Adipocyte (in vitro differentiated cells): ENCODE results near the gene NKX6-2.

Experiments used
- DNase-seq: peaks from one replicate; pipeline ENCODE4 v3.0.0-alpha.2; 2015; ENCODE audit warnings: low read depth
- H3K27me3 ChIP-seq: replicated peaks from 2 replicates; pipeline ENCODE4 v1.7.0; 2013; ENCODE audit warnings: mild to moderate bottlenecking, low read length, moderate library complexity; ENCODE audit not compliant: control insufficient read depth, insufficient read depth
- H3K36me3 ChIP-seq: 2 replicates; pipeline ENCODE4 v1.7.0; 2013; ENCODE audit warnings: low read length, mild to moderate bottlenecking, moderate library complexity; ENCODE audit not compliant: control insufficient read depth, insufficient read depth, severe bottlenecking
- H3K4me1 ChIP-seq: 2 replicates; pipeline ENCODE4 v1.7.0; 2013; ENCODE audit warnings: mild to moderate bottlenecking, low read length, moderate library complexity; ENCODE audit not compliant: control insufficient read depth, insufficient read depth
- H3K4me3 ChIP-seq: 2 replicates; pipeline ENCODE4 v1.7.0; 2013; ENCODE audit warnings: mild to moderate bottlenecking, low read length, moderate library complexity
- H3K9ac ChIP-seq: 2 replicates; pipeline ENCODE4 v1.7.0; 2013; ENCODE audit warnings: mild to moderate bottlenecking, low read length, moderate library complexity
- H3K9me3 ChIP-seq: 2 replicates; pipeline ENCODE4 v1.7.0; 2013; ENCODE audit warnings: mild to moderate bottlenecking, low read length, moderate library complexity; ENCODE audit not compliant: control insufficient read depth

NKX6-2 gene

GRCh38 chr10:132758865-132759264 is 27.1 kb downstream of the NKX6-2 start:
- no peak for DNase-seq
- no peaks in the 10 kb centered on the region for H3K27me3 ChIP-seq
- no peaks in the 10 kb centered on the region for H3K9me3 ChIP-seq
- no peak overlapping the region for H3K4me3 ChIP-seq
- H3K4me1 ChIP-seq: no peaks in the 10 kb centered on the region
- H3K9ac ChIP-seq: no peak overlapping the region
- H3K36me3 ChIP-seq: peaks cover 28% of the 10 kb centered on the region

- H3K4me3 ChIP-seq: no peak overlapping the region
- no peak overlapping the region for H3K9ac ChIP-seq
- DNase-seq: no peak
- no peaks in the 10 kb centered on the region for H3K9me3 ChIP-seq
- no peaks in the 10 kb centered on the region for H3K4me1 ChIP-seq
- peaks cover 34% of the 10 kb centered on the region for H3K36me3 ChIP-seq
- no peaks in the 10 kb centered on the region for H3K27me3 ChIP-seq
These were observed 28.8 kb downstream of the NKX6-2 start for GRCh38 chr10:132757171-132757570.

GRCh38 chr10:132756591-132756990 is 29.4 kb downstream of the NKX6-2 start:
- Histone ChIP-seq H3K9me3 (no peaks in the 10 kb centered on the region), H3K4me3 (no peak overlapping the region), H3K4me1 (no peaks in the 10 kb centered on the region), H3K36me3 (peaks cover 34% of the 10 kb centered on the region), H3K27me3 (no peaks in the 10 kb centered on the region), H3K9ac (no peak overlapping the region)
- DNase-seq: no peak

GRCh38 chr10:132755166-132755711 is 30.7 kb downstream of the NKX6-2 start:
- H3K4me1 ChIP-seq: no peaks in the 10 kb centered on the region
- H3K36me3 ChIP-seq: peaks cover 25% of the 10 kb centered on the region
- H3K27me3 ChIP-seq: no peaks in the 10 kb centered on the region
- no peak overlapping the region for H3K4me3 ChIP-seq
- no peaks in the 10 kb centered on the region for H3K9me3 ChIP-seq
- DNase-seq: no peak
- no peak overlapping the region for H3K9ac ChIP-seq

GRCh38 chr10:132754071-132754470 is 31.9 kb downstream of the NKX6-2 start:
- no peak for DNase-seq
- Histone ChIP-seq H3K4me1 (no peaks in the 10 kb centered on the region), H3K9ac (no peak overlapping the region), H3K27me3 (no peaks in the 10 kb centered on the region), H3K36me3 (peaks cover 33% of the 10 kb centered on the region), H3K4me3 (no peak overlapping the region), H3K9me3 (no peaks in the 10 kb centered on the region)

GRCh38 chr10:132753596-132753995 is 32.4 kb downstream of the NKX6-2 start:
- Histone ChIP-seq H3K4me3 (no peak overlapping the region), H3K9ac (no peak overlapping the region), H3K9me3 (no peaks in the 10 kb centered on the region), H3K4me1 (no peaks in the 10 kb centered on the region), H3K36me3 (peaks cover 33% of the 10 kb centered on the region), H3K27me3 (no peaks in the 10 kb centered on the region)
- no peak for DNase-seq

- DNase-seq: no peak
- H3K27me3 ChIP-seq: no peaks in the 10 kb centered on the region
- no peak overlapping the region for H3K4me3 ChIP-seq
- no peaks in the 10 kb centered on the region for H3K4me1 ChIP-seq
- H3K9ac ChIP-seq: no peak overlapping the region
- H3K36me3 ChIP-seq: peaks cover 33% of the 10 kb centered on the region
- H3K9me3 ChIP-seq: no peaks in the 10 kb centered on the region
These were observed 33.0 kb downstream of the NKX6-2 start for GRCh38 chr10:132752961-132753360.

- H3K36me3 ChIP-seq: peaks cover 33% of the 10 kb centered on the region
- H3K9me3 ChIP-seq: no peaks in the 10 kb centered on the region
- H3K9ac ChIP-seq: no peak overlapping the region
These were observed 33.6 kb downstream of the NKX6-2 start for GRCh38 chr10:132752378-132752777.

GRCh38 chr10:132750936-132751335 is 35.0 kb downstream of the NKX6-2 start:
- Histone ChIP-seq H3K36me3 (peaks cover 30% of the 10 kb centered on the region), H3K4me3 (no peak overlapping the region), H3K4me1 (no peaks in the 10 kb centered on the region), H3K27me3 (no peaks in the 10 kb centered on the region), H3K9ac (no peak overlapping the region), H3K9me3 (no peaks in the 10 kb centered on the region)
- DNase-seq: no peak

More at GRCh38 chr10:132752378-132752777, 33.6 kb downstream of the NKX6-2 start:
- no peak for DNase-seq
- no peak overlapping the region for H3K4me3 ChIP-seq
- no peaks in the 10 kb centered on the region for H3K27me3 ChIP-seq
- no peaks in the 10 kb centered on the region for H3K4me1 ChIP-seq

- Histone ChIP-seq H3K9me3 (no peaks in the 10 kb centered on the region), H3K9ac (no peak overlapping the region), H3K36me3 (peaks cover 20% of the 10 kb centered on the region), H3K4me1 (no peaks in the 10 kb centered on the region), H3K4me3 (no peak overlapping the region), H3K27me3 (no peaks in the 10 kb centered on the region)
- no peak for DNase-seq
These were observed 36.6 kb downstream of the NKX6-2 start for GRCh38 chr10:132749371-132749795.

GRCh38 chr10:132748545-132749370 is 37.2 kb downstream of the NKX6-2 start:
- Histone ChIP-seq H3K9me3 (no peaks in the 10 kb centered on the region), H3K27me3 (no peaks in the 10 kb centered on the region), H3K9ac (no peak overlapping the region), H3K4me3 (no peak overlapping the region), H3K4me1 (peaks cover 3% of the 10 kb centered on the region), H3K36me3 (peaks cover 13% of the 10 kb centered on the region)
- no peak for DNase-seq
